Vagina (tissue), 2 donors: ENCODE measurements around the gene RASSF8.

Source experiments
- POLR2A ChIP-seq, 2 donors: fragments of 450-650 bp; IDR thresholded peaks; one replicate each; pipeline ENCODE4 v1.6.1; 2017; ENCODE audit warnings: antibody characterized with exemption in 2 of 2, mild to moderate bottlenecking in 2 of 2, moderate library complexity in 2 of 2
- POLR2AphosphoS5 ChIP-seq, 2 donors: sonication (generic); formaldehyde crosslinking; IDR thresholded peaks; one replicate each; pipeline ENCODE4 v1.9.0; 2017; ENCODE audit warnings: antibody characterized with exemption in 2 of 2, mild to moderate bottlenecking in 2 of 2, low read depth in 1 of 2; ENCODE audit not compliant: insufficient read depth in 1 of 2
- TF ChIP-seq, protein P1 (sequence below), 3 experiments: fragments of 450-650 bp in 2 of 3; fragments of 200-600 bp in 1 of 3; sonication (generic) in 1 of 3; IDR thresholded peaks; one replicate each; pipeline ENCODE4 v1.5.1; 2017 to 2019; ENCODE audit warnings: antibody characterized with exemption in 3 of 3, mild to moderate bottlenecking in 2 of 3, moderate library complexity in 2 of 3

GRCh38 chr12:26001530-26001929 is 43.0 kb downstream of the RASSF8 start:
- TF ChIP-seq, protein P1, sequence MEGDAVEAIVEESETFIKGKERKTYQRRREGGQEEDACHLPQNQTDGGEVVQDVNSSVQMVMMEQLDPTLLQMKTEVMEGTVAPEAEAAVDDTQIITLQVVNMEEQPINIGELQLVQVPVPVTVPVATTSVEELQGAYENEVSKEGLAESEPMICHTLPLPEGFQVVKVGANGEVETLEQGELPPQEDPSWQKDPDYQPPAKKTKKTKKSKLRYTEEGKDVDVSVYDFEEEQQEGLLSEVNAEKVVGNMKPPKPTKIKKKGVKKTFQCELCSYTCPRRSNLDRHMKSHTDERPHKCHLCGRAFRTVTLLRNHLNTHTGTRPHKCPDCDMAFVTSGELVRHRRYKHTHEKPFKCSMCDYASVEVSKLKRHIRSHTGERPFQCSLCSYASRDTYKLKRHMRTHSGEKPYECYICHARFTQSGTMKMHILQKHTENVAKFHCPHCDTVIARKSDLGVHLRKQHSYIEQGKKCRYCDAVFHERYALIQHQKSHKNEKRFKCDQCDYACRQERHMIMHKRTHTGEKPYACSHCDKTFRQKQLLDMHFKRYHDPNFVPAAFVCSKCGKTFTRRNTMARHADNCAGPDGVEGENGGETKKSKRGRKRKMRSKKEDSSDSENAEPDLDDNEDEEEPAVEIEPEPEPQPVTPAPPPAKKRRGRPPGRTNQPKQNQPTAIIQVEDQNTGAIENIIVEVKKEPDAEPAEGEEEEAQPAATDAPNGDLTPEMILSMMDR (IDR thresholded peaks at IDR 0.05) = no peak
- TF ChIP-seq POLR2AphosphoS5 (IDR thresholded peaks at IDR 0.05; ENCODE audit: insufficient read depth in 1 of 2, low read depth in 1 of 2) (no peak), POLR2A (IDR thresholded peaks at IDR 0.05) (no peak)
